HepG2 (cell line): Measurements from ENCODE around the gene AGER. TPM values are rescaled to one million over a fixed set of nuclear protein-coding genes. Genes with fewer than 3 reads are reported as not detected.
A peak's percentile ranks its signal among the peaks of the same experiment; 100 is the strongest.

ENCODE experiments used
- ATF7-NPFF ChIP-seq: sonication (generic); formaldehyde crosslinking; IDR thresholded peaks from 2 replicates; pipeline ENCODE4 v1.8.1; 2023; ENCODE audit warnings: mild to moderate bottlenecking, low read depth, missing genetic modification reagents, moderate library complexity
- BRD4 ChIP-seq: sonication (generic); formaldehyde crosslinking; IDR thresholded peaks from 2 replicates; pipeline ENCODE4 v1.4.0; 2020; ENCODE audit warnings: missing genetic modification reagents
- EEA1 ChIP-seq: sonication (generic); formaldehyde crosslinking; IDR thresholded peaks from 2 replicates; pipeline ENCODE4 v1.5.1; 2020; ENCODE audit warnings: mild to moderate bottlenecking, missing genetic modification reagents, borderline replicate concordance
- FOSL1 ChIP-seq: sonication (generic); formaldehyde crosslinking; IDR thresholded peaks from 2 replicates; pipeline ENCODE4 v1.9.0; 2021; ENCODE audit warnings: missing genetic modification reagents, borderline replicate concordance
- GABPA ChIP-seq, 2 experiments: IDR thresholded peaks; 2 replicates each; pipeline ENCODE4 v1.6.1; 2011 to 2016; ENCODE audit warnings: low read depth in 2 of 2, low read length in 1 of 2, missing biosample characterization in 1 of 2, missing genetic modification characterization in 1 of 2
- JARID2 ChIP-seq: sonication (generic); formaldehyde crosslinking; IDR thresholded peaks from 2 replicates; pipeline ENCODE4 v1.8.1; 2023; ENCODE audit warnings: missing genetic modification reagents, inconsistent platforms; ENCODE audit not compliant: insufficient replicate concordance
- JUNB ChIP-seq: sonication (generic); formaldehyde crosslinking; IDR thresholded peaks from 2 replicates; pipeline ENCODE4 v1.8.0; 2022; ENCODE audit warnings: missing genetic modification reagents, mild to moderate bottlenecking, borderline replicate concordance
- KAT2B ChIP-seq: fragments of 150-350 bp; IDR thresholded peaks from 2 replicates; pipeline ENCODE4 v1.6.1; 2014; ENCODE audit warnings: low read depth, low read length, borderline replicate concordance
- KDM1A ChIP-seq: IDR thresholded peaks from 2 replicates; pipeline ENCODE4 v1.6.1; 2016; ENCODE audit warnings: missing compliant biosample characterization
- MAFK ChIP-seq, 2 experiments: IDR thresholded peaks in 1 of 2; conservative IDR thresholded peaks in 1 of 2; 2 replicates each; pipeline ENCODE4 v1.6.1; 2011; ENCODE audit warnings: improper control_type of control experiment in 2 of 2, low read length in 2 of 2
- MATR3 ChIP-seq: sonication (generic); formaldehyde crosslinking; IDR thresholded peaks from 2 replicates; pipeline ENCODE4 v1.4.0; 2020; ENCODE audit warnings: missing genetic modification reagents
- MED13 ChIP-seq: sonication (generic); formaldehyde crosslinking; IDR thresholded peaks from 2 replicates; pipeline ENCODE4 v1.5.0; 2020; ENCODE audit warnings: missing genetic modification reagents
- MXD3 ChIP-seq: IDR thresholded peaks from 2 replicates; pipeline ENCODE4 v1.6.1; 2016; ENCODE audit warnings: mild to moderate bottlenecking, missing biosample characterization, missing genetic modification reagents
- NFATC3 ChIP-seq: sonication (generic); formaldehyde crosslinking; IDR thresholded peaks from 2 replicates; pipeline ENCODE4 v1.5.1; 2020; ENCODE audit warnings: mild to moderate bottlenecking, missing genetic modification reagents
- ZGPAT ChIP-seq: IDR thresholded peaks from 2 replicates; pipeline ENCODE4 v1.6.1; 2016; ENCODE audit warnings: mild to moderate bottlenecking
- ZNF570 ChIP-seq: sonication (generic); formaldehyde crosslinking; IDR thresholded peaks from 2 replicates; pipeline ENCODE4 v1.4.0; 2020; ENCODE audit warnings: mild to moderate bottlenecking, missing genetic modification reagents, borderline replicate concordance
- ZNF580 ChIP-seq: IDR thresholded peaks from 2 replicates; pipeline ENCODE4 v1.6.1; 2016; ENCODE audit warnings: low read depth, borderline replicate concordance
- ZNF879 ChIP-seq: sonication (generic); formaldehyde crosslinking; IDR thresholded peaks from 2 replicates; pipeline ENCODE4 v1.8.1; 2023; ENCODE audit warnings: missing genetic modification reagents
- ZSCAN9 ChIP-seq: IDR thresholded peaks from 2 replicates; pipeline ENCODE4 v1.6.1; 2016; ENCODE audit warnings: borderline replicate concordance
- polyA plus RNA-seq, 8 experiments: library from polyadenylated mRNA; depleted of rRNA in 3 of 8; stranded (reverse) in 7 of 8; unstranded in 1 of 8; fragments of >200 nt; fragmentation: Illumina TruSeq in 4 of 8; extraction: Trizol in 4 of 8; gene quantifications; 2 replicates each; pipeline versions ENCODE4 v1.2.1 to v1.2.3, GENCODE V29; 2011 to 2016; ENCODE audit warnings: low read depth in 4 of 8, missing spikeins in 1 of 8, mixed read lengths in 1 of 8; ENCODE audit not compliant: insufficient read depth in 1 of 8
- total RNA-seq, 5 experiments: library from RNA; depleted of rRNA; stranded (reverse); fragments of >200 nt; fragmentation: Illumina TruSeq; extraction: Trizol; gene quantifications; 2 replicates each; pipeline ENCODE4 v1.2.3, GENCODE V29; 2016; ENCODE audit warnings: low read depth in 1 of 5
- TF ChIP-seq, protein P1 (sequence below): sonication (generic); formaldehyde crosslinking; IDR thresholded peaks from 2 replicates; pipeline ENCODE4 v1.5.0; 2020; ENCODE audit warnings: missing genetic modification reagents

The AGER gene
- total and polyA plus RNA-seq, 2 of the 13 experiments (the other 11 are each of a cell fraction or from before 2014, with no cell fraction given), result 1.9 to 5.1 TPM

GRCh38 chr6:32190054-32190851 is 6.2 kb upstream of the AGER start, which contains the start of gene PBX2 (continued):
- TF ChIP-seq, protein P1, sequence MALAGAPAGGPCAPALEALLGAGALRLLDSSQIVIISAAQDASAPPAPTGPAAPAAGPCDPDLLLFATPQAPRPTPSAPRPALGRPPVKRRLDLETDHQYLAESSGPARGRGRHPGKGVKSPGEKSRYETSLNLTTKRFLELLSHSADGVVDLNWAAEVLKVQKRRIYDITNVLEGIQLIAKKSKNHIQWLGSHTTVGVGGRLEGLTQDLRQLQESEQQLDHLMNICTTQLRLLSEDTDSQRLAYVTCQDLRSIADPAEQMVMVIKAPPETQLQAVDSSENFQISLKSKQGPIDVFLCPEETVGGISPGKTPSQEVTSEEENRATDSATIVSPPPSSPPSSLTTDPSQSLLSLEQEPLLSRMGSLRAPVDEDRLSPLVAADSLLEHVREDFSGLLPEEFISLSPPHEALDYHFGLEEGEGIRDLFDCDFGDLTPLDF (CRISPR knock-in tag), result no peak
- TF ChIP-seq ZGPAT (CRISPR knock-in tag) (peak; percentile 46; the same call in 1 of the 2 replicates), GABPA (IDR thresholded peaks at IDR 0.05; ENCODE audit: low read depth, low read length) (no peak), GABPA (CRISPR knock-in tag; IDR thresholded peaks at IDR 0.05; ENCODE audit: low read depth) (peak; percentile 76), FOSL1 (CRISPR knock-in tag) (no peak), ZNF570 (CRISPR knock-in tag) (no peak), ZSCAN9 (CRISPR knock-in tag) (no peak), ZNF879 (CRISPR knock-in tag) (no peak), MED13 (0 out of 2 replicates have a peak, but pooled peaks have one; percentile 37), MAFK (conservative IDR thresholded peaks at IDR 0.05 in 1 of 2, IDR thresholded peaks at IDR 0.05 in 1 of 2; ENCODE audit: low read length in 2 of 2) (no peak), MATR3 (CRISPR knock-in tag) (no peak), EEA1 (CRISPR knock-in tag) (peak; percentile 25; the same call in 1 of the 2 replicates), JUNB (CRISPR knock-in tag) (no peak), KDM1A (no peak), NFATC3 (CRISPR knock-in tag) (no peak), ZNF580 (CRISPR knock-in tag) (peak; percentile 53; the same call in 1 of the 2 replicates), JARID2 (CRISPR knock-in tag) (peak; percentile 61), KAT2B (no peak), BRD4 (CRISPR knock-in tag) (0 out of 2 replicates have a peak, but pooled peaks have one; percentile 45), ATF7-NPFF (CRISPR knock-in tag) (no peak), MXD3 (no peak)
